Activated CD8-positive, alpha-beta memory T cell treated with anti-CD3 and anti-CD28 coated beads, Interleukin-2, amount 50 U/mL, for 1 hour (primary cell): ENCODE results near the gene GYS2.

Experiments
- DNase-seq: peaks from one replicate; pipeline ENCODE4 v3.0.0-alpha.2; 2020; ENCODE audit errors: extremely low read depth

GYS2 gene

GRCh38 chr12:21552635-21553328, 51.9 kb downstream of the GYS2 start:
- no peak for DNase-seq

GRCh38 chr12:21551841-21552465, 52.7 kb downstream of the GYS2 start:
- no peak for DNase-seq

GRCh38 chr12:21547437-21547836, 57.2 kb downstream of the GYS2 start:
- no peak for DNase-seq

GRCh38 chr12:21546716-21547115, 57.9 kb downstream of the GYS2 start:
- DNase-seq: no peak

- no peak for DNase-seq
These were observed 59.1 kb downstream of the GYS2 start for GRCh38 chr12:21545557-21545956.

- no peak for DNase-seq
These were observed 61.5 kb downstream of the GYS2 start for GRCh38 chr12:21543151-21543550.

- DNase-seq: no peak
These were observed 62.2 kb downstream of the GYS2 start for GRCh38 chr12:21542403-21542802.

- DNase-seq: no peak
These were observed 62.9 kb downstream of the GYS2 start for GRCh38 chr12:21541773-21542172.

GRCh38 chr12:21539797-21540196, 64.8 kb downstream of the GYS2 start:
- no peak for DNase-seq

GRCh38 chr12:21538061-21538653, 66.5 kb downstream of the GYS2 start:
- no peak for DNase-seq

GRCh38 chr12:21529456-21529855, 75.2 kb downstream of the GYS2 start:
- no peak for DNase-seq

GRCh38 chr12:21528953-21529352, 75.7 kb downstream of the GYS2 start:
- DNase-seq: no peak

- peak; percentile 8 for DNase-seq
These were observed 77.0 kb downstream of the GYS2 start for GRCh38 chr12:21527451-21528180.

GRCh38 chr12:21526721-21527345, 77.8 kb downstream of the GYS2 start:
- no peak for DNase-seq

GRCh38 chr12:21526053-21526452, 78.6 kb downstream of the GYS2 start, which contains the start of gene SPX:
TSS of gene SPX (plus strand) at chr12:21526296. CDS start at chr12:21526473, 177 bp downstream.
- no peak for DNase-seq

GRCh38 chr12:21523148-21523547, 81.5 kb downstream of the GYS2 start:
- no peak for DNase-seq

GRCh38 chr12:21521541-21521940, 83.1 kb downstream of the GYS2 start:
- DNase-seq: no peak

- no peak for DNase-seq
These were observed 86.2 kb downstream of the GYS2 start for GRCh38 chr12:21518451-21518850.

- DNase-seq: no peak
These were observed 88.4 kb downstream of the GYS2 start for GRCh38 chr12:21516281-21516680.

- no peak for DNase-seq
These were observed 94.9 kb downstream of the GYS2 start for GRCh38 chr12:21509768-21510167.

GRCh38 chr12:21507849-21508248, 96.8 kb downstream of the GYS2 start:
- DNase-seq: no peak

GRCh38 chr12:21505888-21506287, 98.8 kb downstream of the GYS2 start:
- no peak for DNase-seq
